Kidney (tissue), 14 donors: ENCODE data around the gene NPTX1. TPM values are rescaled to one million over a fixed set of nuclear protein-coding genes. Genes with fewer than 3 reads are reported as not detected.

Experiments
- DNase-seq, 5 donors: peaks; one replicate each; pipeline ENCODE4 v3.0.0-alpha.2; 2013 to 2020
- FAIRE-seq: peaks from 2 replicates; lab custom pipeline; 2012; peaks lifted over from hg19 to GRCh38; lab: Jason Lieb, UNC
- H3K27ac ChIP-seq, 2 donors: one replicate each; pipeline ENCODE4 v1.7.0; 2013; ENCODE audit warnings: low read depth in 2 of 2, low read length in 2 of 2, inconsistent platforms in 1 of 2
- H3K27me3 ChIP-seq: one replicate; pipeline ENCODE4 v1.7.1; 2013; ENCODE audit warnings: low read length, inconsistent platforms; ENCODE audit not compliant: control insufficient read depth, insufficient read depth
- H3K36me3 ChIP-seq, 3 donors: one replicate each; pipeline versions ENCODE4 v1.7.0 to v1.7.1; 2013; ENCODE audit warnings: low read length in 3 of 3, control low read depth in 1 of 3, inconsistent platforms in 1 of 3; ENCODE audit not compliant: insufficient read depth in 3 of 3, control insufficient read depth in 2 of 3
- H3K4me1 ChIP-seq, 3 donors: one replicate each; pipeline versions ENCODE4 v1.7.0 to v1.7.1; 2013; ENCODE audit warnings: low read length in 3 of 3, inconsistent platforms in 1 of 3, low read depth in 1 of 3; ENCODE audit not compliant: control insufficient read depth in 2 of 3, insufficient read depth in 2 of 3
- H3K4me3 ChIP-seq, 3 donors: one replicate each; pipeline versions ENCODE4 v1.7.0 to v1.8.1; 2013; ENCODE audit warnings: low read length in 3 of 3, control low read depth in 1 of 3, inconsistent platforms in 1 of 3
- H3K9ac ChIP-seq, 3 donors: one replicate each; pipeline versions ENCODE4 v1.7.0 to v1.7.1; 2013; ENCODE audit warnings: low read length in 3 of 3, control low read depth in 1 of 3, inconsistent platforms in 1 of 3
- H3K9me3 ChIP-seq, 3 donors: one replicate each; pipeline versions ENCODE4 v1.7.0 to v1.7.1; 2013; ENCODE audit warnings: low read length in 3 of 3, control low read depth in 1 of 3, inconsistent platforms in 1 of 3; ENCODE audit not compliant: control insufficient read depth in 2 of 3, insufficient read depth in 1 of 3
- intact Hi-C: fragments of 100-400 bp; cut with DNase I; formaldehyde crosslinking; loops from one replicate; pipeline ENCODE4 v1.11.1; 2022
- polyA plus RNA-seq: library from polyadenylated mRNA; stranded (reverse); fragments of 350-450 nt; fragmentation: Illumina TruSeq; extraction: RNeasy Lipid Tissue Mini Kit (QIAGEN cat#74804); gene quantifications from one replicate; pipeline ENCODE4 v1.2.3, GENCODE V29; 2014; ENCODE audit warnings: low read depth, low replicate concordance; ENCODE audit not compliant: insufficient read depth
- total RNA-seq: library from RNA; stranded (reverse); fragmentation: NEBNext Ultra II Directional; extraction: Animal tissue kit (Norgen Biotek cat#: 25700); gene quantifications from one replicate; pipeline ENCODE4 v1.2.1, GENCODE V29; 2021
- TF ChIP-seq, protein P1 (sequence below): IDR thresholded peaks from 3 replicates; pipeline ENCODE4 v1.5.1; 2012; ENCODE audit warnings: mild to moderate bottlenecking, moderate library complexity, borderline replicate concordance; ENCODE audit not compliant: insufficient read depth; ENCODE audit errors: extremely low read depth
- donor health status: control.
- donor health status: control.
- donor health status: control.
- donor health status: control.
- donor health status: control.
- donor health status: DM: yes; HTN: yes; CAD: no.
- donor health status: Normal renal cell carcinoma (clear cell type).

NPTX1 gene
- total and polyA plus RNA-seq, 2 donors from 2014 or later, result 0.31 to 0.39 TPM

DNA sequence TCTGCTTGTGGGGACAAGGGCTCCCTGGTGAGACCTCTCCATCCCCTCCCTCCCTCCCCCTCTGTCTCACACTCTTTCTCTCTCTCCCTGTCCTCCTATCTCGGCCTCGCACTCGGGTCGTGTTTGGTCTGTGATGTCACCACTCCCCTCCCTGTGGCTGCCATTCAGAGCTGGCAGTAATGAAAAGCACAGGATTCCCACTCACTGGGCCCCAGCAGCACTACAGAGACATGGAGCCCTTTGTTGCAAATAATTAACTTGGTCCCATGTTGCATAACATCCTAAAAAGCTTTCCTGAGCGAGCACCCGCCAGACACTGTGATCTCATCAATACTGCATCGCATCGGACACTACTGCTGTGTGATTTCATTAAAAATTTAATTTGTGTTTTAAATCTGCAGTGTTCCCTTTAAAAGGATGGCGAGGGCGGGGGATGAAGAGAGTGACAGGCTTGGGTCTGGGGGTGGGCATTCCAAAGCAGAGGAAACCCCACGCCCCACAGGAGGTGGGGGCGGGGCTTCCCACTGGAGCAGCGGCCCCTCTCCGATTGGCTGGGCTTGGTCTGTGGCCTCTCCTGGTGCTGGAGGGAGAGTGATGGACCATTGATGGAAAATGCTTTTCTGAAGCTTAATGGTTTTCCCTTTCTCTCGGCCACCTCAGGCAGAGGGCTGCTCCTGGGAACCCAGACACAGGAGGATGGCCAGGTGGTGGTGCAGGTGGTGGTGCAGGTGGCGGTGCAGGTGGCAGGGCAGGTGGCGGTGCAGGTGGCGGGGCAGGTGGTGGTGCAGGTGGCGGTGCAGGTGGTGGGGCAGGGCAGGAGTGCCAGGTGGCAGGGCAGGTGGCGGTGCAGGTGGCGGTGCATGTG, 15.3 kb upstream of the NPTX1 start:
- Histone ChIP-seq H3K27me3 (no peaks in the 10 kb centered on the region), H3K9me3 (peaks cover 0 to 8% (median 0%) of the 10 kb centered on the region in 3 donors), H3K36me3 (no peaks in the 10 kb centered on the region), H3K27ac (no peak overlapping the region), H3K4me1 (peaks cover 0 to 2% (median 0%) of the 10 kb centered on the region in 3 donors), H3K4me3 (no peak overlapping the region), H3K9ac (no peak overlapping the region)
- peak in 4 of 5 donors; percentile 18 to 74 (median 64) for DNase-seq
- FAIRE-seq, result no peak
- intact Hi-C loops, result no loop called here
- TF ChIP-seq, protein P1, sequence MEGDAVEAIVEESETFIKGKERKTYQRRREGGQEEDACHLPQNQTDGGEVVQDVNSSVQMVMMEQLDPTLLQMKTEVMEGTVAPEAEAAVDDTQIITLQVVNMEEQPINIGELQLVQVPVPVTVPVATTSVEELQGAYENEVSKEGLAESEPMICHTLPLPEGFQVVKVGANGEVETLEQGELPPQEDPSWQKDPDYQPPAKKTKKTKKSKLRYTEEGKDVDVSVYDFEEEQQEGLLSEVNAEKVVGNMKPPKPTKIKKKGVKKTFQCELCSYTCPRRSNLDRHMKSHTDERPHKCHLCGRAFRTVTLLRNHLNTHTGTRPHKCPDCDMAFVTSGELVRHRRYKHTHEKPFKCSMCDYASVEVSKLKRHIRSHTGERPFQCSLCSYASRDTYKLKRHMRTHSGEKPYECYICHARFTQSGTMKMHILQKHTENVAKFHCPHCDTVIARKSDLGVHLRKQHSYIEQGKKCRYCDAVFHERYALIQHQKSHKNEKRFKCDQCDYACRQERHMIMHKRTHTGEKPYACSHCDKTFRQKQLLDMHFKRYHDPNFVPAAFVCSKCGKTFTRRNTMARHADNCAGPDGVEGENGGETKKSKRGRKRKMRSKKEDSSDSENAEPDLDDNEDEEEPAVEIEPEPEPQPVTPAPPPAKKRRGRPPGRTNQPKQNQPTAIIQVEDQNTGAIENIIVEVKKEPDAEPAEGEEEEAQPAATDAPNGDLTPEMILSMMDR, result no peak

DNA sequence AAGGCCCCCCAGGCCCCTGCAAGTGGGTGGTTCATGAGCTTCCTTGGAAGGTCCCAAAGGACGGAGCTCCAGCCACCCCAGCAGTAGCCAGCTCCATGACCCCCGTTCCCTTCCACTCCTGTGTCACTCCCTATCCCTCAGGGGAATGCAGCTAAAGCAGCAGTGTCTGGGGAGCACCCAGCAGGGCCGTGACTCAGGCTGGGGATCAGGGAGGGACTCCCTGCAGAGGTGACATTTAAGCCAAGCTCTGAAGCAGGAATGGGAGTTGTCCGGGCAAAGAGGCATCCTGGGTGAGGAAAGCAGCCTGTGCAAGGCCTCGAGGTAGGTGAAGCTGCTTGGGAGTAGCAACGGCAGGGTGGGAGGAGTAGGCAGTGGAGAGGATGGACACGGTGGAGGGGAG, 11.1 kb upstream of the NPTX1 start:
- H3K27ac ChIP-seq, result no peak overlapping the region
- TF ChIP-seq, protein P1, result no peak
- H3K9ac ChIP-seq, result no peak overlapping the region
- FAIRE-seq (no peak), DNase-seq (peak in 1 of 5 donors; percentile 36)
- intact Hi-C loops, result no loop called here
- no peaks in the 10 kb centered on the region for H3K27me3 ChIP-seq
- H3K36me3 ChIP-seq, result no peaks in the 10 kb centered on the region
- H3K4me3 ChIP-seq, result no peak overlapping the region
- no peaks in the 10 kb centered on the region for H3K4me1 ChIP-seq
- H3K9me3 ChIP-seq, result peaks cover 0 to 8% (median 0%) of the 10 kb centered on the region in 3 donors

DNA sequence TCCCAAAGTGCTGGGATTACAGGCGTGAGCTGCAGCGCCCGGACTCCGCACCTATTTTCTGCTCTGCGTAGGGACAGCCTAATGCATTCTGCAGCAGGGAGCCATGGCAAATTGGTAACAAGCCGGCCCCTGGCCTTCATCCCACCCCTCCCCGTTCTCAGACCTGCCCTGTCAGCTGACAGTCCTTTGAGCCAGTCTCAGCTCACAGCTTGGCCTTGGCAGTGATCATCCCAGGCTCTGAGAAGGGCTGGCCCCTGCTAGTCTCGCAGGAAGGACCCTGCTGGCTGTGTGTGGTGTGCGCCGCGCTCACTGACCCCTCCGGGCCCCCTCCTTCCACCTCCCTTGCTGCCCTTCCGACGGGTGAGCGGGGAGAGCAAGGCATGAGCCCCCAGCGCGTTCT, 10.3 kb upstream of the NPTX1 start:
- Histone ChIP-seq H3K36me3 (no peaks in the 10 kb centered on the region), H3K27ac (no peak overlapping the region), H3K9me3 (peaks cover 0 to 8% (median 0%) of the 10 kb centered on the region in 3 donors), H3K9ac (no peak overlapping the region), H3K27me3 (peaks cover under 1% of the 10 kb centered on the region), H3K4me1 (no peaks in the 10 kb centered on the region), H3K4me3 (no peak overlapping the region)
- DNase-seq (no peak), FAIRE-seq (no peak)
- TF ChIP-seq, protein P1, result no peak
- intact Hi-C loops, result no loop called here
